ENCODE measurements around the gene TDRD10.
A peak's percentile ranks its signal among the peaks of the same experiment; 100 is the strongest.

TDRD10 gene

GRCh38 chr1:154502066-154502743 is at the start of gene TDRD10, which contains the start of gene SHE:
TSS of gene TDRD10 (plus strand) at chr1:154502219. CDS start at chr1:154506904, 4,685 bp downstream.
TSS of gene SHE (minus strand) at chr1:154502412. CDS start at chr1:154502026, 386 bp downstream.
- DNase-seq = no peak

- DNase-seq = no peak
Measured at GRCh38 chr1:154453161-154453560, 48.9 kb upstream of the TDRD10 start.

GRCh38 chr1:154453574-154454352 is 48.3 kb upstream of the TDRD10 start:
- no peak for DNase-seq

- DNase-seq = no peak
Measured at GRCh38 chr1:154454386-154455120, 47.5 kb upstream of the TDRD10 start.

GRCh38 chr1:154456631-154457030 is 45.4 kb upstream of the TDRD10 start:
- DNase-seq = no peak

GRCh38 chr1:154459080-154459479 is 42.9 kb upstream of the TDRD10 start:
- DNase-seq = no peak

GRCh38 chr1:154460695-154461260 is 41.2 kb upstream of the TDRD10 start:
- DNase-seq = no peak

GRCh38 chr1:154463512-154463990 is 38.5 kb upstream of the TDRD10 start:
- peak; percentile 53 for DNase-seq

GRCh38 chr1:154465621-154466195 is 36.3 kb upstream of the TDRD10 start:
- no peak for DNase-seq

GRCh38 chr1:154466206-154466605 is 35.8 kb upstream of the TDRD10 start:
- no peak for DNase-seq

GRCh38 chr1:154466921-154467417 is 35.0 kb upstream of the TDRD10 start:
- DNase-seq = no peak

GRCh38 chr1:154467434-154468102 is 34.5 kb upstream of the TDRD10 start:
- no peak for DNase-seq

- no peak for DNase-seq
Measured at GRCh38 chr1:154468535-154469250, 33.3 kb upstream of the TDRD10 start.

- no peak for DNase-seq
Measured at GRCh38 chr1:154469844-154470560, 32.0 kb upstream of the TDRD10 start.

GRCh38 chr1:154471304-154471703 is 30.7 kb upstream of the TDRD10 start:
- DNase-seq = no peak

GRCh38 chr1:154474802-154475201 is 27.2 kb upstream of the TDRD10 start:
- no peak for DNase-seq

- no peak for DNase-seq
Measured at GRCh38 chr1:154476791-154477190, 25.2 kb upstream of the TDRD10 start.

- no peak for DNase-seq
Measured at GRCh38 chr1:154478013-154478412, 24.0 kb upstream of the TDRD10 start.

- no peak for DNase-seq
Measured at GRCh38 chr1:154478639-154479038, 23.4 kb upstream of the TDRD10 start.

GRCh38 chr1:154479764-154480421 is 22.1 kb upstream of the TDRD10 start:
- no peak for DNase-seq

Data from activated CD4-positive, alpha-beta T cell treated with anti-CD3 and anti-CD28 coated beads for 1 hour (primary cell).